HFF-Myc (cell line): ENCODE measurements around the gene PCSK6.

Experiments
- DNase-seq: peaks from one replicate; pipeline ENCODE4 v3.0.0-alpha.2; 2011; ENCODE audit warnings: low read depth; ENCODE audit errors: extremely low read depth
- H3K4me3 ChIP-seq: replicated peaks from 2 replicates; pipeline ENCODE4 v1.5.1; 2011; ENCODE audit warnings: low read depth, mild to moderate bottlenecking, control low read depth, low read length
- CTCF ChIP-seq: IDR thresholded peaks from 2 replicates; pipeline ENCODE4 v1.5.1; 2012; ENCODE audit warnings: mild to moderate bottlenecking, low read depth, low read length, control low read depth; ENCODE audit errors: missing control alignments

PCSK6 gene

GRCh38 chr15:101499863-101500713 is 10.6 kb upstream of the PCSK6 start:
- H3K4me3 ChIP-seq: no peak overlapping the region
- no peak for DNase-seq
- TF ChIP-seq CTCF: no peak

GRCh38 chr15:101498717-101499480 is 9.4 kb upstream of the PCSK6 start:
- DNase-seq: no peak
- H3K4me3 ChIP-seq: no peak overlapping the region
- no peak for TF ChIP-seq CTCF

- no peak for TF ChIP-seq CTCF
- no peak for DNase-seq
Measured at GRCh38 chr15:101498076-101498716, 8.7 kb upstream of the PCSK6 start.

GRCh38 chr15:101497484-101498034 is 8.1 kb upstream of the PCSK6 start:
- no peak for DNase-seq
- H3K4me3 ChIP-seq: no peak overlapping the region
- TF ChIP-seq CTCF: no peak

More at GRCh38 chr15:101498076-101498716, 8.7 kb upstream of the PCSK6 start:
- H3K4me3 ChIP-seq: no peak overlapping the region

DNA sequence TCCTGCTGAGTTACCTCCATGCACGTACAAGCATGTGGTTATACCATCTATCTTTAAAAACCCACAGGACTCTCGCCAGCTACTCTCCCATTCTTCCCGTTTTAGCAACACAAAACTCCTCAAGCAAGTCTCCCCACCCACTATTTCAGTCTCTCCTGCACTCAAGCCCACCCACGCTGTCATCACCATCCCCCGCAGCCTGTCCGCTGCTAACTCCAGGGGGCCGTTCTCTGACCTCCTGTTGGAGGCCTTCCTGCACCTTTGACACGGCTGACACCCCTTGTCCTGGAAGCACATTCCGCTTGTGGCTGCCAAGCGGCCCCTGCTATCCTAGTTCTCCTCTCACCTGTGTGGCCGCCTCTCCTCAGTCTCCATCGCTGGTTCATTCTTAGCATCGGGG is 7.5 kb upstream of the PCSK6 start:
- DNase-seq: no peak
- TF ChIP-seq CTCF: no peak
- H3K4me3 ChIP-seq: no peak overlapping the region

DNA sequence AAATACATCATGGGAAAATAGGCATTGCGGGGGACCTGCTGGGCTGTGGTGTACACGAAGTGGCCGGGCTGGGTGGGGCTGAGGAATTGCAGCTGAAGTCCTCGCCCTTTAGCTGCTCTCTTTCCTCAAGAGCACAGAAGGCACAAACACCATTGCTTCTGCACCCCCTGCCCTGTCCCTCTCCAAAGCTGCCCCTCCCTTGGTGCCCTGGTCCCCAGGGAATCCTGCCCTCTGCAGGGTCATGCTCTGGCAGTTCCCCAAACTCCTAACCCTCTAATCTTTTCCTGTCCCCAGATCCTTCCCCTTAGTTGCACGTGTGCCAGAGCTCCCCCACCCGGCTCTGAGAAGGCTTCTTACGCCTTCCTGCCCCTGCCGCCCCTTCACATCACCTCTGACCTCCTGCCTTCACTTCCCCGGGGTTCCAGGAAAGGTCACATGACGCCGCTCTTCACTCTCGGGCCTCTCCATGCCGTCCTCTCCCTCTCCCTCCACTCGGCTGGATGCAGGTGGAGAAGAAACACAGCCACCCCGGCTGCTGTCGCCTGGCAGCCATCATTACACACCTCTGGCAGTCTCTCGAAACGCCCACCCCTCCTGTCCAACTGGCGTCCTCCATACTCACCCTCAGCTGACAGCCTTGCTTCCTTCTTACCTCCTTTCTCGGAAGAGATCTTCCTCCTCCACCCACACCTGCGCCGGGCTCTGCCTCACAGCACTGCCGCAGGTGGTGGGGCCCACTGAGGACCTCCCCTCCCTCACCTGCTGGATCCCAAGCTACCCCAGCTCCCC is 6.9 kb upstream of the PCSK6 start:
- DNase-seq: no peak
- TF ChIP-seq CTCF: no peak
- no peak overlapping the region for H3K4me3 ChIP-seq
